DOHH2 (cell line): ENCODE data around the gene STX8.

Experiments
- H3F3A ChIP-seq: fragments of 200-600 bp; sonication (generic), shearing (Covaris generic); 2 replicates; pipeline ENCODE4 v1.6.0; 2016; ENCODE audit warnings: antibody characterized with exemption, mild to moderate bottlenecking; ENCODE audit not compliant: control insufficient read depth, insufficient read depth
- H3K27ac ChIP-seq: fragments of 200-600 bp; sonication (generic); 2 replicates; pipeline ENCODE4 v1.5.1; 2014; ENCODE audit warnings: low read depth, mild to moderate bottlenecking, low read length, moderate library complexity
- H3K27me3 ChIP-seq: fragments of 200-600 bp; sonication (generic); 2 replicates; pipeline ENCODE4 v1.6.1; 2014; ENCODE audit warnings: mild to moderate bottlenecking, low read length, mixed read lengths; ENCODE audit not compliant: control insufficient read depth
- H3K36me3 ChIP-seq: fragments of 200-600 bp; sonication (generic); 2 replicates; pipeline ENCODE4 v1.6.1; 2014; ENCODE audit warnings: mild to moderate bottlenecking, low read length, moderate library complexity, mixed read lengths; ENCODE audit not compliant: control insufficient read depth
- H3K4me1 ChIP-seq: fragments of 200-600 bp; sonication (generic); 2 replicates; pipeline ENCODE4 v1.6.1; 2014; ENCODE audit warnings: mild to moderate bottlenecking, low read length, mixed read lengths; ENCODE audit not compliant: control insufficient read depth
- H3K4me2 ChIP-seq: fragments of 200-600 bp; sonication (generic); 2 replicates; pipeline ENCODE4 v1.6.0; 2014; ENCODE audit warnings: mild to moderate bottlenecking, low read length, moderate library complexity
- H3K4me3 ChIP-seq: fragments of 200-600 bp; sonication (generic); 2 replicates; pipeline ENCODE4 v1.5.1; 2014; ENCODE audit warnings: mild to moderate bottlenecking, low read length, mixed read lengths
- H3K79me2 ChIP-seq: fragments of 200-600 bp; sonication (generic); 2 replicates; pipeline ENCODE4 v1.6.1; 2014; ENCODE audit warnings: mild to moderate bottlenecking, low read length, mixed read lengths; ENCODE audit not compliant: control insufficient read depth
- H3K9me2 ChIP-seq: fragments of 200-600 bp; sonication (generic); replicated peaks from 2 replicates; pipeline ENCODE4 v1.6.1; 2014; ENCODE audit warnings: mild to moderate bottlenecking, low read length, mixed read lengths; ENCODE audit not compliant: control insufficient read depth
- H3K9me3 ChIP-seq: fragments of 200-600 bp; sonication (generic); 2 replicates; pipeline ENCODE4 v1.6.1; 2014; ENCODE audit warnings: antibody characterized with exemption, low read length, mixed read lengths; ENCODE audit not compliant: control insufficient read depth, insufficient read depth
- H4K20me1 ChIP-seq: fragments of 200-600 bp; sonication (generic); 2 replicates; pipeline ENCODE4 v1.6.0; 2014; ENCODE audit warnings: low read depth, mild to moderate bottlenecking, antibody characterized with exemption, low read length, moderate library complexity; ENCODE audit not compliant: control insufficient read depth, insufficient read depth
- CTCF ChIP-seq: fragments of 200-600 bp; sonication (generic); IDR thresholded peaks from one replicate; pipeline ENCODE4 v1.5.1; 2014; ENCODE audit warnings: antibody characterized with exemption, mild to moderate bottlenecking, low read depth, low read length; ENCODE audit not compliant: poor library complexity, severe bottlenecking
- EZH2phosphoT487 ChIP-seq: fragments of 200-600 bp; sonication (generic); IDR thresholded peaks from 2 replicates; pipeline ENCODE4 v1.6.1; 2017; ENCODE audit warnings: borderline replicate concordance, mild to moderate bottlenecking, antibody characterized with exemption, low read length, moderate library complexity, mixed read lengths

Gene STX8

GRCh38 chr17:9273428-9274391 lies 301.9 kb downstream of the STX8 start:
- Histone ChIP-seq H3F3A (no peaks in the 10 kb centered on the region), H3K4me1 (no peaks in the 10 kb centered on the region), H4K20me1 (no peaks in the 10 kb centered on the region), H3K4me3 (no peak overlapping the region), H3K27me3 (no peaks in the 10 kb centered on the region), H3K79me2 (no peaks in the 10 kb centered on the region), H3K9me2 (no peaks in the 10 kb centered on the region), H3K9me3 (no peaks in the 10 kb centered on the region), H3K27ac (no peak overlapping the region), H3K36me3 (no peaks in the 10 kb centered on the region), H3K4me2 (no peak overlapping the region)
- TF ChIP-seq CTCF (no peak), EZH2phosphoT487 (no peak)

GRCh38 chr17:9272501-9273200 lies 303.0 kb downstream of the STX8 start:
- no peak overlapping the region for H3K27ac ChIP-seq
- no peaks in the 10 kb centered on the region for H3K27me3 ChIP-seq
- H4K20me1 ChIP-seq: no peaks in the 10 kb centered on the region
- H3K79me2 ChIP-seq: no peaks in the 10 kb centered on the region
- H3K9me3 ChIP-seq: no peaks in the 10 kb centered on the region
- H3K9me2 ChIP-seq: no peaks in the 10 kb centered on the region
- H3K4me3 ChIP-seq: no peak overlapping the region
- TF ChIP-seq CTCF (no peak), EZH2phosphoT487 (no peak)
- H3K36me3 ChIP-seq: no peaks in the 10 kb centered on the region
- H3K4me1 ChIP-seq: no peaks in the 10 kb centered on the region
- H3F3A ChIP-seq: no peaks in the 10 kb centered on the region
- H3K4me2 ChIP-seq: no peak overlapping the region

- Histone ChIP-seq H3K36me3 (no peaks in the 10 kb centered on the region), H3K4me2 (no peak overlapping the region)
These were observed 303.6 kb downstream of the STX8 start for GRCh38 chr17:9271989-9272388.

More at GRCh38 chr17:9271989-9272388, 303.6 kb downstream of the STX8 start:
- Histone ChIP-seq H3K27me3 (no peaks in the 10 kb centered on the region), H3K9me3 (no peaks in the 10 kb centered on the region), H3K27ac (no peak overlapping the region), H3K9me2 (no peaks in the 10 kb centered on the region), H3K79me2 (no peaks in the 10 kb centered on the region), H3K4me3 (no peak overlapping the region), H3K4me1 (no peaks in the 10 kb centered on the region), H3F3A (no peaks in the 10 kb centered on the region), H4K20me1 (no peaks in the 10 kb centered on the region)
- TF ChIP-seq EZH2phosphoT487 (no peak), CTCF (no peak)
